H1 (cell line): Measurements from ENCODE around the gene SSBP3. TPM values are rescaled to one million over a fixed set of nuclear protein-coding genes. Genes with fewer than 3 reads are reported as not detected.

ENCODE experiments used
- CBX8 ChIP-seq: fragments of 300-800, 300-1000 bp; sonication (generic); IDR thresholded peaks from 2 replicates; pipeline ENCODE4 v1.7.1; 2016; ENCODE audit warnings: low read depth, low read length, borderline replicate concordance
- KDM5A ChIP-seq: fragments of 200-600 bp; IDR thresholded peaks from 2 replicates; pipeline ENCODE4 v1.7.1; 2012; ENCODE audit warnings: mild to moderate bottlenecking, low read length, inconsistent platforms, mixed read lengths
- SP2 ChIP-seq: IDR thresholded peaks from 2 replicates; pipeline ENCODE4 v1.6.1; 2012; ENCODE audit warnings: mild to moderate bottlenecking, low read length, inconsistent platforms
- SUZ12 ChIP-seq: fragments of 200-600 bp; sonication (generic); IDR thresholded peaks from 2 replicates; pipeline ENCODE4 v1.6.1; 2012; ENCODE audit warnings: mild to moderate bottlenecking, inconsistent platforms, low read length, moderate library complexity, mixed read lengths
- ZNF274 ChIP-seq: IDR thresholded peaks from 2 replicates; pipeline ENCODE4 v1.7.0; 2012; ENCODE audit warnings: low read length, borderline replicate concordance; ENCODE audit errors: extremely low read depth
- polyA plus RNA-seq, 7 experiments: library from polyadenylated mRNA; depleted of rRNA in 3 of 7; stranded (reverse) in 5 of 7; unstranded in 2 of 7; fragments of >200 nt in 5 of 7; fragments of 200-250 nt in 2 of 7; gene quantifications; 1 replicate in 5 of 7; 2 replicates in 1 of 7; 4 replicates in 1 of 7; pipeline versions ENCODE4 v1.2.1 to v1.2.3, GENCODE V29; 2011 to 2013; ENCODE audit warnings: missing spikeins in 2 of 7, mixed read lengths in 2 of 7
- total RNA-seq: library from RNA; stranded (reverse); fragmentation: NEBNext Ultra II Directional; extraction: Animal tissue kit (Norgen Biotek cat#: 25700); gene quantifications from 2 replicates; pipeline ENCODE4 v1.2.1, GENCODE V29; 2021
- TF ChIP-seq, protein P1 (sequence below): IDR thresholded peaks from 2 replicates; pipeline ENCODE4 v1.6.1; 2012; ENCODE audit warnings: inconsistent platforms
- TF ChIP-seq, protein P2 (sequence below): IDR thresholded peaks from 2 replicates; pipeline ENCODE4 v1.6.1; 2011; ENCODE audit warnings: low read depth, mild to moderate bottlenecking, low read length; ENCODE audit not compliant: insufficient read depth

SSBP3 gene
- total and polyA plus RNA-seq, 2 of the 8 experiments (the other 6 are each of a cell fraction or from before 2014, with no cell fraction given) = 99.7 to 133 TPM

DNA sequence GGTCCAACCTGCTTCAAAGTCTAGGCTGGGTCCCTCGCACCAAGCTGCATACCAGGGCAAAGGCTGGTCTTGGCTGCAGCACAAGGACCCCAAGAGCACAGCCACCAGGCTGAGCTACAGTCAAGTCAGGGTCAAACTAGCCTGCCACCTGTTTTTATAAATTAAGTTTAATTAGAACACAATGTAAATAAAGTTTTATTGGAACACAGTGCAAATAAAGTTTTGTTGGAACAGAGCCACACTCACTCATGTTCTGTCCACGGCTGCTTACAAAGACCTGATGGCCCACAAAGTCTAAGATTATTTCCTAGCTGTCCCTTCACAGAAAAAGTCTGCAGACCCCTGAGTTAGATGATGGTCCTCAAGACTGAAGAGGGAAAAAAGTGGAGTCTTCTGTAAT lies 140.0 kb downstream of the SSBP3 start (continued):
- TF ChIP-seq ZNF274 = no peak
- TF ChIP-seq, protein P1, sequence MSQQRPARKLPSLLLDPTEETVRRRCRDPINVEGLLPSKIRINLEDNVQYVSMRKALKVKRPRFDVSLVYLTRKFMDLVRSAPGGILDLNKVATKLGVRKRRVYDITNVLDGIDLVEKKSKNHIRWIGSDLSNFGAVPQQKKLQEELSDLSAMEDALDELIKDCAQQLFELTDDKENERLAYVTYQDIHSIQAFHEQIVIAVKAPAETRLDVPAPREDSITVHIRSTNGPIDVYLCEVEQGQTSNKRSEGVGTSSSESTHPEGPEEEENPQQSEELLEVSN = no peak
- no peak for TF ChIP-seq KDM5A
- TF ChIP-seq CBX8 = no peak
- TF ChIP-seq SUZ12 = no peak
- TF ChIP-seq, protein P2, sequence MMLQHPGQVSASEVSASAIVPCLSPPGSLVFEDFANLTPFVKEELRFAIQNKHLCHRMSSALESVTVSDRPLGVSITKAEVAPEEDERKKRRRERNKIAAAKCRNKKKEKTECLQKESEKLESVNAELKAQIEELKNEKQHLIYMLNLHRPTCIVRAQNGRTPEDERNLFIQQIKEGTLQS = no peak
- TF ChIP-seq SP2 = no peak
